ENCODE results near the gene DMRTA2.
A peak's percentile ranks its signal among the peaks of the same experiment; 100 is the strongest.

DMRTA2 gene

GRCh38 chr1:50419907-50420677, 3.2 kb downstream of the DMRTA2 start:
- DNase-seq, result peak in 1 of 3 donors; percentile 7
- H3K4me1 ChIP-seq (ENCODE audit: control extremely low read depth in 1 of 4, control insufficient read depth in 4 of 4, insufficient read depth in 4 of 4, low read length in 3 of 4), result peaks cover 2 to 69% (median 44%) of the 10 kb centered on the region in 4 experiments
- POLR2A ChIA-PET, result no interaction called here
- no peak overlapping the region for H3K27ac ChIP-seq (ENCODE audit: insufficient read depth in 1 of 2, low read depth in 1 of 2, low read length in 2 of 2, poor library complexity in 1 of 2, severe bottlenecking in 2 of 2)
- H3K9me3 ChIP-seq (ENCODE audit: control extremely low read depth in 1 of 5, control insufficient read depth in 4 of 5, insufficient read depth in 2 of 5, low read depth in 1 of 5, low read length in 4 of 5), result peaks cover 0 to 4% (median 0%) of the 10 kb centered on the region in 5 experiments
- CTCF ChIA-PET, result no interaction called here
- 16% methylated on average over 18 of the region's 21 CpGs for WGBS (ENCODE audit: insufficient coverage)
- no peaks in the 10 kb centered on the region for H3K36me3 ChIP-seq (ENCODE audit: control insufficient read depth in 4 of 4, insufficient read depth in 4 of 4, low read length in 3 of 4)
- H3K4me3 ChIP-seq (ENCODE audit: control insufficient read depth in 1 of 7, extremely low read depth in 1 of 7, insufficient read depth in 4 of 7, low read depth in 2 of 7, low read length in 6 of 7), result peak overlapping the region in 2 of 7 experiments; percentile 24 to 48
- H3K27me3 ChIP-seq (replicated peaks in 2 of 5; ENCODE audit: control insufficient read depth in 4 of 5, insufficient read depth in 5 of 5, low read length in 4 of 5), result peaks cover 18 to 100% (median 63%) of the 10 kb centered on the region in 5 experiments

- ChIA-PET CTCF (no interaction called here), POLR2A (no interaction called here)
- Histone ChIP-seq H3K27ac (ENCODE audit: insufficient read depth in 1 of 2, low read depth in 1 of 2, low read length in 2 of 2, poor library complexity in 1 of 2, severe bottlenecking in 2 of 2) (no peak overlapping the region), H3K4me1 (ENCODE audit: control extremely low read depth in 1 of 4, control insufficient read depth in 4 of 4, insufficient read depth in 4 of 4, low read length in 3 of 4) (peaks cover 0 to 63% (median 39%) of the 10 kb centered on the region in 4 experiments), H3K9me3 (ENCODE audit: control extremely low read depth in 1 of 5, control insufficient read depth in 4 of 5, insufficient read depth in 2 of 5, low read depth in 1 of 5, low read length in 4 of 5) (peaks cover 0 to 4% (median 0%) of the 10 kb centered on the region in 5 experiments), H3K36me3 (ENCODE audit: control insufficient read depth in 4 of 4, insufficient read depth in 4 of 4, low read length in 3 of 4) (no peaks in the 10 kb centered on the region), H3K4me3 (ENCODE audit: control insufficient read depth in 1 of 7, extremely low read depth in 1 of 7, insufficient read depth in 4 of 7, low read depth in 2 of 7, low read length in 6 of 7) (no peak overlapping the region), H3K27me3 (replicated peaks in 2 of 5; ENCODE audit: control insufficient read depth in 4 of 5, insufficient read depth in 5 of 5, low read length in 4 of 5) (peaks cover 19 to 100% (median 69%) of the 10 kb centered on the region in 5 experiments)
- 5% methylated on average over 56 of the region's 60 CpGs for WGBS (ENCODE audit: insufficient coverage)
- peak in 1 of 3 donors; percentile 60 for DNase-seq
These were observed 3.9 kb downstream of the DMRTA2 start for GRCh38 chr1:50419192-50419906.

GRCh38 chr1:50418600-50419109, 4.6 kb downstream of the DMRTA2 start:
- Histone ChIP-seq H3K4me3 (ENCODE audit: control insufficient read depth in 1 of 7, extremely low read depth in 1 of 7, insufficient read depth in 4 of 7, low read depth in 2 of 7, low read length in 6 of 7) (peak overlapping the region in 5 of 7 experiments; percentile 10 to 61 (median 52)), H3K36me3 (ENCODE audit: control insufficient read depth in 4 of 4, insufficient read depth in 4 of 4, low read length in 3 of 4) (no peaks in the 10 kb centered on the region), H3K4me1 (ENCODE audit: control extremely low read depth in 1 of 4, control insufficient read depth in 4 of 4, insufficient read depth in 4 of 4, low read length in 3 of 4) (peaks cover 0 to 58% (median 33%) of the 10 kb centered on the region in 4 experiments), H3K27ac (ENCODE audit: insufficient read depth in 1 of 2, low read depth in 1 of 2, low read length in 2 of 2, poor library complexity in 1 of 2, severe bottlenecking in 2 of 2) (no peak overlapping the region), H3K9me3 (ENCODE audit: control extremely low read depth in 1 of 5, control insufficient read depth in 4 of 5, insufficient read depth in 2 of 5, low read depth in 1 of 5, low read length in 4 of 5) (peaks cover 0 to 7% (median 0%) of the 10 kb centered on the region in 5 experiments), H3K27me3 (replicated peaks in 2 of 5; ENCODE audit: control insufficient read depth in 4 of 5, insufficient read depth in 5 of 5, low read length in 4 of 5) (peaks cover 21 to 100% (median 71%) of the 10 kb centered on the region in 5 experiments)
- 2% methylated on average over 51 of the region's 64 CpGs for WGBS (ENCODE audit: insufficient coverage)
- POLR2A ChIA-PET, result no interaction called here
- DNase-seq, result peak in 1 of 3 donors; percentile 47
- CTCF ChIA-PET, result no interaction called here

GRCh38 chr1:50417946-50418599, 5.2 kb downstream of the DMRTA2 start:
- Histone ChIP-seq H3K4me3 (ENCODE audit: control insufficient read depth in 1 of 7, extremely low read depth in 1 of 7, insufficient read depth in 4 of 7, low read depth in 2 of 7, low read length in 6 of 7) (peak overlapping the region in 2 of 7 experiments; percentile 52 to 54), H3K27ac (ENCODE audit: insufficient read depth in 1 of 2, low read depth in 1 of 2, low read length in 2 of 2, poor library complexity in 1 of 2, severe bottlenecking in 2 of 2) (no peak overlapping the region), H3K4me1 (ENCODE audit: control extremely low read depth in 1 of 4, control insufficient read depth in 4 of 4, insufficient read depth in 4 of 4, low read length in 3 of 4) (peaks cover 0 to 52% (median 27%) of the 10 kb centered on the region in 4 experiments), H3K36me3 (ENCODE audit: control insufficient read depth in 4 of 4, insufficient read depth in 4 of 4, low read length in 3 of 4) (no peaks in the 10 kb centered on the region), H3K9me3 (ENCODE audit: control extremely low read depth in 1 of 5, control insufficient read depth in 4 of 5, insufficient read depth in 2 of 5, low read depth in 1 of 5, low read length in 4 of 5) (peaks cover 0 to 11% (median 1%) of the 10 kb centered on the region in 5 experiments), H3K27me3 (replicated peaks in 2 of 5; ENCODE audit: control insufficient read depth in 4 of 5, insufficient read depth in 5 of 5, low read length in 4 of 5) (peaks cover 21 to 100% (median 66%) of the 10 kb centered on the region in 5 experiments)
- WGBS (ENCODE audit: insufficient coverage), result 3% methylated on average over 8 of the region's 20 CpGs
- POLR2A ChIA-PET, result no interaction called here
- CTCF ChIA-PET, result no interaction called here
- peak in 1 of 3 donors; percentile 18 for DNase-seq

GRCh38 chr1:50417507-50417906, 5.7 kb downstream of the DMRTA2 start:
- CTCF ChIA-PET, result no interaction called here

GRCh38 chr1:50416553-50417453, 6.4 kb downstream of the DMRTA2 start:
- POLR2A ChIA-PET, result no interaction called here
- H3K4me1 ChIP-seq (ENCODE audit: control extremely low read depth in 1 of 4, control insufficient read depth in 4 of 4, insufficient read depth in 4 of 4, low read length in 3 of 4), result peaks cover 0 to 47% (median 23%) of the 10 kb centered on the region in 4 experiments
- peak in 1 of 3 donors; percentile 35 for DNase-seq
- whole genome bisulfite sequencing (ENCODE audit: insufficient coverage), result 4% methylated on average over 34 of the region's 46 CpGs
- peaks cover 0 to 20% (median 6%) of the 10 kb centered on the region in 5 experiments for H3K9me3 ChIP-seq (ENCODE audit: control extremely low read depth in 1 of 5, control insufficient read depth in 4 of 5, insufficient read depth in 2 of 5, low read depth in 1 of 5, low read length in 4 of 5)
- H3K27ac ChIP-seq (ENCODE audit: insufficient read depth in 1 of 2, low read depth in 1 of 2, low read length in 2 of 2, poor library complexity in 1 of 2, severe bottlenecking in 2 of 2), result no peak overlapping the region
- peaks cover 15 to 97% (median 54%) of the 10 kb centered on the region in 5 experiments for H3K27me3 ChIP-seq (replicated peaks in 2 of 5; ENCODE audit: control insufficient read depth in 4 of 5, insufficient read depth in 5 of 5, low read length in 4 of 5)
- CTCF ChIA-PET, result no interaction called here
- no peaks in the 10 kb centered on the region for H3K36me3 ChIP-seq (ENCODE audit: control insufficient read depth in 4 of 4, insufficient read depth in 4 of 4, low read length in 3 of 4)
- no peak overlapping the region for H3K4me3 ChIP-seq (ENCODE audit: control insufficient read depth in 1 of 7, extremely low read depth in 1 of 7, insufficient read depth in 4 of 7, low read depth in 2 of 7, low read length in 6 of 7)

More at GRCh38 chr1:50417507-50417906, 5.7 kb downstream of the DMRTA2 start:
- H3K9me3 ChIP-seq (ENCODE audit: control extremely low read depth in 1 of 5, control insufficient read depth in 4 of 5, insufficient read depth in 2 of 5, low read depth in 1 of 5, low read length in 4 of 5), result peaks cover 0 to 17% (median 5%) of the 10 kb centered on the region in 5 experiments
- 9% methylated on average over 19 of the region's 23 CpGs for WGBS (ENCODE audit: insufficient coverage)
- peak in 1 of 3 donors; percentile 21 for DNase-seq
- no peak overlapping the region for H3K27ac ChIP-seq (ENCODE audit: insufficient read depth in 1 of 2, low read depth in 1 of 2, low read length in 2 of 2, poor library complexity in 1 of 2, severe bottlenecking in 2 of 2)
- no peaks in the 10 kb centered on the region for H3K36me3 ChIP-seq (ENCODE audit: control insufficient read depth in 4 of 4, insufficient read depth in 4 of 4, low read length in 3 of 4)
- POLR2A ChIA-PET, result no interaction called here
- H3K4me3 ChIP-seq (ENCODE audit: control insufficient read depth in 1 of 7, extremely low read depth in 1 of 7, insufficient read depth in 4 of 7, low read depth in 2 of 7, low read length in 6 of 7), result no peak overlapping the region
- H3K27me3 ChIP-seq (replicated peaks in 2 of 5; ENCODE audit: control insufficient read depth in 4 of 5, insufficient read depth in 5 of 5, low read length in 4 of 5), result peaks cover 20 to 100% (median 61%) of the 10 kb centered on the region in 5 experiments
- H3K4me1 ChIP-seq (ENCODE audit: control extremely low read depth in 1 of 4, control insufficient read depth in 4 of 4, insufficient read depth in 4 of 4, low read length in 3 of 4), result peaks cover 0 to 47% (median 23%) of the 10 kb centered on the region in 4 experiments
